Heart right ventricle (tissue), 16 donors: ENCODE data around the gene SRSF3. TPM values are rescaled to one million over a fixed set of nuclear protein-coding genes. Genes with fewer than 3 reads are reported as not detected.

Source experiments
- ATAC-seq, 8 donors: fragments of 200-7000 bp; cut with Tn5 transposase; one replicate each; pipeline ENCODE4 v1.9.1; 2020; ENCODE audit warnings: mild to moderate bottlenecking in 8 of 8, moderate library complexity in 8 of 8, moderate number of reproducible peaks in 1 of 8
- DNase-seq, 2 donors: peaks; one replicate each; pipeline ENCODE4 v3.0.0-alpha.2; 2020
- H3K27ac ChIP-seq, 10 donors: fragments of 200-600 bp; sonication (generic) in 2 of 10; one replicate each; pipeline versions ENCODE4 v1.5.0 to v1.8.0; 2020 to 2022; ENCODE audit warnings: mild to moderate bottlenecking in 3 of 10
- H3K27me3 ChIP-seq, 7 donors: fragments of 200-600 bp; one replicate each; pipeline ENCODE4 v1.8.0; 2021 to 2022; ENCODE audit warnings: mild to moderate bottlenecking in 2 of 7
- H3K36me3 ChIP-seq, 9 donors: fragments of 200-600 bp; sonication (generic) in 1 of 9; one replicate each; pipeline versions ENCODE4 v1.5.0 to v1.8.0; 2020 to 2022; ENCODE audit warnings: mild to moderate bottlenecking in 2 of 9
- H3K4me1 ChIP-seq, 9 donors: fragments of 200-600 bp; sonication (generic) in 1 of 9; one replicate each; pipeline versions ENCODE4 v1.5.0 to v1.8.0; 2020 to 2022; ENCODE audit warnings: mild to moderate bottlenecking in 4 of 9
- H3K4me3 ChIP-seq, 10 donors: fragments of 200-600 bp; sonication (generic) in 2 of 10; one replicate each; pipeline versions ENCODE4 v1.5.0 to v1.8.0; 2020 to 2022; ENCODE audit warnings: mild to moderate bottlenecking in 7 of 10, moderate library complexity in 2 of 10
- H3K9me3 ChIP-seq, 11 donors: fragments of 200-600 bp in 10 of 11; sonication (generic) in 2 of 11; one replicate each; pipeline versions ENCODE4 v1.5.0 to v1.8.0; 2013 to 2022; ENCODE audit warnings: mild to moderate bottlenecking in 2 of 11, control low read depth in 1 of 11, moderate library complexity in 1 of 11
- CTCF ChIP-seq, 9 donors: fragments of 200-600 bp; sonication (generic) in 2 of 9; IDR thresholded peaks; one replicate each; pipeline versions ENCODE4 v1.5.0 to v1.8.0; 2021 to 2022; ENCODE audit warnings: antibody characterized with exemption in 9 of 9, mild to moderate bottlenecking in 5 of 9, moderate library complexity in 1 of 9
- WGBS, 2 donors: extraction: QIAGEN DNeasy Blood & Tissue Kit; methylation state at CpG; one replicate each; pipeline ENCODE4 v1.1.7; 2013; ENCODE audit warnings: inconsistent platforms in 1 of 2; 5-methylcytosine and 5-hydroxymethylcytosine counted together
- intact Hi-C, 10 donors: fragments of 100-400 bp; cut with DNase I; formaldehyde crosslinking; loops; one replicate each; pipeline versions ENCODE4 v1.11.1 to v1.14.2; 2022
- polyA plus RNA-seq, 2 donors: library from polyadenylated mRNA; stranded (reverse); fragments of 200-250 nt; gene quantifications; one replicate each; pipeline ENCODE4 v1.2.3, GENCODE V29; 2013
- total RNA-seq, 10 donors: library from RNA; stranded (reverse); fragmentation: NEBNext Ultra II Directional in 3 of 10; extraction: Animal tissue kit (Norgen Biotek cat#: 25700) in 3 of 10; gene quantifications; one replicate each; pipeline versions ENCODE4 v1.2.1 to v1.2.4, GENCODE V29; 2021 to 2023
- donor health status: Arrhythmogenic right ventricular cardiomyopathy.
- donor health status: ischemic (EF 13 %, LVEDD 7.1; RV severe dilation, severe dysfunction).
- donor health status: healthy with polysubstance abuse.
- donor health status: DM: no; HTN: yes; CAD: no.
- donor health status: DM: no; HTN: no; CAD: no.
- donor health status: ischemic (EF 25% LVEDD 6.9; RV normal size, moderate dysfunction).
- donor health status: ischemic (EF 25% LVEDD 5.7; RV mildly dilated, moderate dysfunction).
- donor health status: healthy.
- donor health status: DM: yes; HTN: yes; CAD: no.
- donor health status: Ischemic cardiomyopathy.
- donor health status: ischemic (EF 35%, LVEDD 5.7; RV mildly dilated, moderate dysfunction).
- donor health status: nonischemic (EF 11% LVEDD 7.7; RV severe dilation, severe dysfunction).
- donor health status: DM: yes; HTN: yes; CAD: no.
- donor health status: PGD.
- donor health status: ischemic (EF 29% LVEDD 5.4; RV normal size, mild dysfunction).
- donor health status: nonischemic (EF 23%, LVEDD 6.1; RV moderate dilation, normal function).

The SRSF3 gene
- total and polyA plus RNA-seq, 12 donors, result 105 to 196 (median 131) TPM

- no peak for ATAC-seq
- Histone ChIP-seq H3K9me3 (no peaks in the 10 kb centered on the region), H3K36me3 (no peaks in the 10 kb centered on the region), H3K4me3 (no peak overlapping the region), H3K27ac (no peak overlapping the region), H3K27me3 (no peaks in the 10 kb centered on the region), H3K4me1 (peaks cover 2 to 24% (median 14%) of the 10 kb centered on the region in 9 donors)
- no peak for DNase-seq
- no peak for TF ChIP-seq CTCF (IDR thresholded peaks at IDR 0.05)
- intact Hi-C loops, result loop anchor here in 2 of 10 donors (5.0 kb wide), 1 partner anchor 33 kb away; no protein-coding TSS in a partner anchor
- WGBS, 2 donors, result 90 to 93% methylated on average over 11 of the region's 11 CpGs
Measured at GRCh38 chr6:36639171-36639808, 45.1 kb downstream of the SRSF3 start.

- no peaks in the 10 kb centered on the region for H3K36me3 ChIP-seq
- intact Hi-C loops, result no loop called here
- WGBS, 2 donors, result 78 to 81% methylated on average over 3 of the region's 3 CpGs
- H3K27me3 ChIP-seq, result no peaks in the 10 kb centered on the region
- no peak overlapping the region for H3K27ac ChIP-seq
- ATAC-seq (no peak), DNase-seq (no peak)
- H3K4me3 ChIP-seq, result no peak overlapping the region
- H3K4me1 ChIP-seq, result peaks cover 0 to 28% (median 10%) of the 10 kb centered on the region in 9 donors
- no peaks in the 10 kb centered on the region for H3K9me3 ChIP-seq
- TF ChIP-seq CTCF (IDR thresholded peaks at IDR 0.05), result no peak
Measured at GRCh38 chr6:36641543-36641942, 47.4 kb downstream of the SRSF3 start.

- TF ChIP-seq CTCF (IDR thresholded peaks at IDR 0.05), result no peak
- 32% methylated on average over 8 of the region's 8 CpGs for WGBS, 2 donors
- Histone ChIP-seq H3K27ac (peak overlapping the region in 1 of 10 donors; percentile 50), H3K36me3 (no peaks in the 10 kb centered on the region), H3K27me3 (no peaks in the 10 kb centered on the region), H3K4me3 (no peak overlapping the region), H3K9me3 (no peaks in the 10 kb centered on the region), H3K4me1 (peaks cover 0 to 28% (median 10%) of the 10 kb centered on the region in 9 donors)
- DNase-seq (peak; percentile 67 to 82), ATAC-seq (peak; percentile 65 to 96 (median 93))
- intact Hi-C loops, result no loop called here
Measured at GRCh38 chr6:36642913-36643817, 49.0 kb downstream of the SRSF3 start.

- no peaks in the 10 kb centered on the region for H3K27me3 ChIP-seq
- no peaks in the 10 kb centered on the region for H3K9me3 ChIP-seq
- peaks cover 0 to 29% (median 11%) of the 10 kb centered on the region in 9 donors for H3K4me1 ChIP-seq
- H3K27ac ChIP-seq, result no peak overlapping the region
- WGBS, 2 donors, result 92 to 93% methylated on average over 4 of the region's 4 CpGs
- peak in 1 of 8 donors; percentile 43 for ATAC-seq
- intact Hi-C loops, result no loop called here
- H3K4me3 ChIP-seq, result no peak overlapping the region
- no peak for DNase-seq
- H3K36me3 ChIP-seq, result no peaks in the 10 kb centered on the region
- no peak for TF ChIP-seq CTCF (IDR thresholded peaks at IDR 0.05)
Measured at GRCh38 chr6:36643977-36644376, 49.8 kb downstream of the SRSF3 start.
